BJ (cell line): ENCODE results near the gene ADD3. TPM values are rescaled to one million over a fixed set of nuclear protein-coding genes. Genes with fewer than 3 reads are reported as not detected.

Source experiments
- CTCF ChIA-PET: fragments of 350-600 bp; formaldehyde crosslinking; extraction: SDS; loops from one replicate; lab custom pipeline; 2021; ENCODE audit warnings: antibody characterized with exemption, inconsistent platforms; lab: Yijun Ruan, JAX
- POLR2A ChIA-PET: fragments of 300-600 bp; sonication (Branson Sonifier 250); formaldehyde crosslinking; extraction: SDS; loops from one replicate; lab custom pipeline; 2021; ENCODE audit warnings: antibody characterized with exemption; lab: Charles Lee
- DNase-seq: peaks from one replicate; pipeline ENCODE4 v3.0.0-alpha.2; 2011; ENCODE audit warnings: low read depth
- H3K27me3 ChIP-seq: 2 replicates; pipeline ENCODE4 v1.6.0; 2011; ENCODE audit warnings: low read length; ENCODE audit not compliant: control insufficient read depth, insufficient read depth
- H3K36me3 ChIP-seq: 2 replicates; pipeline ENCODE4 v1.5.1; 2011; ENCODE audit warnings: low read length; ENCODE audit not compliant: control insufficient read depth, insufficient read depth
- H3K4me3 ChIP-seq: 2 replicates; pipeline ENCODE4 v1.5.1; 2011; ENCODE audit warnings: low read depth, mild to moderate bottlenecking, control low read depth, low read length
- CTCF ChIP-seq: IDR thresholded peaks from 2 replicates; pipeline ENCODE4 v1.5.1; 2011; ENCODE audit warnings: low read depth, mild to moderate bottlenecking, control low read depth, inconsistent platforms, low read length, moderate library complexity; ENCODE audit not compliant: insufficient read depth
- polyA plus RNA-seq: library from polyadenylated mRNA; depleted of rRNA; stranded (reverse); fragments of >200 nt; gene quantifications from 2 replicates; pipeline ENCODE4 v1.2.3, GENCODE V29; 2011

Gene ADD3
- polyA plus RNA-seq, 1 experiment: 52.0 TPM

- CTCF ChIA-PET: interaction anchor here (1.0 kb wide), 1 partner anchor 20 kb away, joined by 3 read pairs; no protein-coding TSS in a partner anchor
- POLR2A ChIA-PET: no interaction called here
- no peak for DNase-seq
- H3K4me3 ChIP-seq: no peak overlapping the region
- no peaks in the 10 kb centered on the region for H3K36me3 ChIP-seq
- TF ChIP-seq CTCF: no peak
- H3K27me3 ChIP-seq: no peaks in the 10 kb centered on the region
Observed at GRCh38 chr10:110036640-110037039, 28.9 kb downstream of the ADD3 start.

- Histone ChIP-seq H3K27me3 (no peaks in the 10 kb centered on the region), H3K4me3 (no peak overlapping the region), H3K36me3 (no peaks in the 10 kb centered on the region)
- TF ChIP-seq CTCF: no peak
- ChIA-PET POLR2A (interaction anchor here (0.5 to 0.6 kb wide), 2 partner anchors 8 to 880 kb away, joined by 6 to 8 read pairs; partner anchors contain the start of genes BBIP1 and SHOC2), CTCF (interaction anchor here (0.7 to 1.1 kb wide), 3 partner anchors 8 to 24 kb away, joined by 3 read pairs; no protein-coding TSS in a partner anchor)
- no peak for DNase-seq
Observed at GRCh38 chr10:110039254-110039653, 31.5 kb downstream of the ADD3 start.

- TF ChIP-seq CTCF: no peak
- POLR2A ChIA-PET: no interaction called here
- Histone ChIP-seq H3K36me3 (no peaks in the 10 kb centered on the region), H3K4me3 (no peak overlapping the region), H3K27me3 (no peaks in the 10 kb centered on the region)
- DNase-seq: no peak
- CTCF ChIA-PET: interaction anchor here (0.8 to 1.1 kb wide), 3 partner anchors 9 to 68 kb away, joined by 3 read pairs; no protein-coding TSS in a partner anchor
Observed at GRCh38 chr10:110040108-110040507, 32.3 kb downstream of the ADD3 start.

GRCh38 chr10:110040767-110041478 lies 33.1 kb downstream of the ADD3 start:
- ChIA-PET CTCF (interaction anchor here (0.8 to 1.1 kb wide), 2 partner anchors 10 to 69 kb away, joined by 3 read pairs; no protein-coding TSS in a partner anchor), POLR2A (no interaction called here)
- Histone ChIP-seq H3K27me3 (no peaks in the 10 kb centered on the region), H3K4me3 (no peak overlapping the region), H3K36me3 (no peaks in the 10 kb centered on the region)
- TF ChIP-seq CTCF: no peak
- DNase-seq: no peak

- CTCF ChIA-PET: interaction anchor here (1.1 kb wide), 1 partner anchor 11 kb away, joined by 3 read pairs; no protein-coding TSS in a partner anchor
- POLR2A ChIA-PET: no interaction called here
- H3K4me3 ChIP-seq: no peak overlapping the region
- H3K36me3 ChIP-seq: no peaks in the 10 kb centered on the region
- no peak for DNase-seq
- H3K27me3 ChIP-seq: no peaks in the 10 kb centered on the region
- TF ChIP-seq CTCF: no peak
Observed at GRCh38 chr10:110041479-110041829, 33.7 kb downstream of the ADD3 start.
